Measurements from ENCODE around the gene FXN. TPM values are rescaled to one million over a fixed set of nuclear protein-coding genes. Genes with fewer than 3 reads are reported as not detected.

The FXN gene
- total and polyA plus RNA-seq, 2 experiments from 2014 or later: 12.2 to 31.5 TPM

DNA sequence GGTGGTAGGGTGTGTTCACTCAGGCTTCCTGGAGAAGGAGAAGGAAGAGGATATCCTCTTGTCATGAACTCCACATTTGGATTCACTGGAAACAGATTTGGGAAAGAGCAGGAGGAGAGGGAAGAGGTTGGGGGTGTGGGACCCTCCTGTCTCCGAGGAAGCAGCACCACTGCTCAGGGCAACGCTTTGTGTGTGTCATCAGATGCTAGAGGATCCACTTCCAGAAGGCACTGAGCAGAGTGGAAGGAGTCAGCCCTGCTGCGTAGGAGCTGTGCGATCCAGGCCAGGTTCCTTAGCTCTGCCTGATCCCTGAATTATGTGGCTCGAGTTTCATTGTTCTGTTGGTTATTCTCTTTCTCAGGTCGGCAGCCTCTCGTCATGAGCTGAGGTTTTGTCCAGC, 101.2 kb downstream of the FXN start:
- DNase-seq (ENCODE audit: low spot score): no peak

DNA sequence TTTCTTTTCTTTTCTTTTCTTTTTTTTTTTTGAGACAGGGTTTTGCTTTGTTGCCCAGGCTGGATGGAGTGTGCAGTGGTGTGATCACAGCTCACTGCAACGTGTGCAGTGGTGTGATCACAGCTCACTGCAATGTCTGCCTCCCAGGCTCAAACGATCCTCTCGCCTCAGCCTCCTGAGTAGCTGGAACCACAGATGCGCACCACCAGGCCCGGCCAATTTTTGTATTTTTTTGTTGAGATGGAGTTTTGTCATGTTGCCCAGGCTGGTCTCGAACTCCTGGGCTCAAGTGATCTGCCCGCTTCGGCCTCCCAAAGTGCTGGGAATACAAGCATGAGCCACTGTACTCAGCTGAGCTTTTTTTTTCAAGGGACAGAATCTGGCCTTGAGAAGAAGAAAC, 101.8 kb downstream of the FXN start:
- no peak for DNase-seq (ENCODE audit: low spot score)
- Histone ChIP-seq H4K20me1 (ENCODE audit: insufficient read depth, poor library complexity, severe bottlenecking) (peaks cover 20% of the 10 kb centered on the region), H2AFZ (no peak overlapping the region), H3K9me2 (replicated peaks; ENCODE audit: insufficient read depth) (no peaks in the 10 kb centered on the region), H3K9me3 (ENCODE audit: low read depth) (no peaks in the 10 kb centered on the region), H3K4me1 (ENCODE audit: insufficient read depth) (peaks cover 3% of the 10 kb centered on the region), H3K27ac (no peak overlapping the region), H3K79me2 (peaks cover 88% of the 10 kb centered on the region), H3K4me3 (no peak overlapping the region), H3K4me2 (no peak overlapping the region), H3K36me3 (replicated peaks; ENCODE audit: insufficient read depth, low read depth) (no peaks in the 10 kb centered on the region), H3K27me3 (no peaks in the 10 kb centered on the region)
- TF ChIP-seq EZH2phosphoT487 (IDR thresholded peaks at IDR 0.05; ENCODE audit: low read depth, severe bottlenecking, unreplicated experiment) (no peak), EZH2 (IDR thresholded peaks at IDR 0.05; ENCODE audit: borderline replicate concordance) (no peak), CTCF (IDR thresholded peaks at IDR 0.05; ENCODE audit: poor library complexity) (no peak)
- 95% methylated on average over 8 of the region's 8 CpGs for WGBS (ENCODE audit: low lambda C conversion rate, missing lambda C conversion rate)

More for the DNA sequence above, 101.2 kb downstream of the FXN start:
- WGBS (ENCODE audit: low lambda C conversion rate, missing lambda C conversion rate): 58% methylated on average over 7 of the region's 7 CpGs
- Histone ChIP-seq H3K4me1 (ENCODE audit: insufficient read depth) (peaks cover 7% of the 10 kb centered on the region), H4K20me1 (ENCODE audit: insufficient read depth, poor library complexity, severe bottlenecking) (peaks cover 24% of the 10 kb centered on the region), H3K9me2 (replicated peaks; ENCODE audit: insufficient read depth) (no peaks in the 10 kb centered on the region), H3K27ac (no peak overlapping the region), H3K9me3 (ENCODE audit: low read depth) (no peaks in the 10 kb centered on the region), H3K27me3 (no peaks in the 10 kb centered on the region), H3K4me2 (no peak overlapping the region), H2AFZ (no peak overlapping the region), H3K4me3 (no peak overlapping the region), H3K79me2 (peaks cover 88% of the 10 kb centered on the region), H3K36me3 (replicated peaks; ENCODE audit: insufficient read depth, low read depth) (no peaks in the 10 kb centered on the region)
- TF ChIP-seq EZH2 (IDR thresholded peaks at IDR 0.05; ENCODE audit: borderline replicate concordance) (no peak), CTCF (IDR thresholded peaks at IDR 0.05; ENCODE audit: poor library complexity) (no peak)

- Histone ChIP-seq H3K36me3 (replicated peaks; ENCODE audit: insufficient read depth, low read depth) (no peaks in the 10 kb centered on the region), H2AFZ (no peak overlapping the region), H3K4me1 (ENCODE audit: insufficient read depth) (peaks cover 5% of the 10 kb centered on the region), H3K79me2 (peaks cover 90% of the 10 kb centered on the region), H3K4me2 (no peak overlapping the region), H3K27me3 (no peaks in the 10 kb centered on the region), H3K9me2 (replicated peaks; ENCODE audit: insufficient read depth) (no peaks in the 10 kb centered on the region), H4K20me1 (ENCODE audit: insufficient read depth, poor library complexity, severe bottlenecking) (peaks cover 13% of the 10 kb centered on the region), H3K9me3 (ENCODE audit: low read depth) (no peaks in the 10 kb centered on the region), H3K4me3 (no peak overlapping the region), H3K27ac (no peak overlapping the region)
- WGBS (ENCODE audit: low lambda C conversion rate, missing lambda C conversion rate): 99% methylated on average over 9 of the region's 9 CpGs
- DNase-seq (ENCODE audit: low spot score): no peak
- TF ChIP-seq CTCF (IDR thresholded peaks at IDR 0.05; ENCODE audit: poor library complexity) (no peak), EZH2phosphoT487 (IDR thresholded peaks at IDR 0.05; ENCODE audit: low read depth, severe bottlenecking, unreplicated experiment) (no peak), EZH2 (IDR thresholded peaks at IDR 0.05; ENCODE audit: borderline replicate concordance) (no peak)
Measured at GRCh38 chr9:69139596-69139995, 104.0 kb downstream of the FXN start.

All from hepatocyte (in vitro differentiated cells).